ENCODE measurements around the gene COMT. TPM values are rescaled to one million over a fixed set of nuclear protein-coding genes. Genes with fewer than 3 reads are reported as not detected.

COMT gene
- total RNA-seq, 1 experiment from 2014 or later: 196 TPM

GRCh38 chr22:19909350-19910179, 32.0 kb upstream of the COMT start:
- peak overlapping the region; percentile 5 for H3K27ac Mint-ChIP-seq (ENCODE audit: low read depth, unreplicated experiment)
- BruUV-seq (replicated peaks): no TSS peak
- CTCF ChIA-PET: interaction anchor here (0.6 to 5.0 kb wide), 29 partner anchors 8 to 437 kb away, joined by 3 to 76 read pairs (median 4); no protein-coding TSS in a partner anchor
- peaks cover 20% of the 10 kb centered on the region for H3K36me3 Mint-ChIP-seq (ENCODE audit: insufficient read depth, unreplicated experiment)
- H3K27me3 Mint-ChIP-seq (ENCODE audit: insufficient read depth, unreplicated experiment): no peaks in the 10 kb centered on the region
- POLR2A ChIA-PET: interaction anchor here (0.6 to 1.3 kb wide), 4 partner anchors 17 to 179 kb away, joined by 3 to 4 read pairs (median 4); no protein-coding TSS in a partner anchor
- intact Hi-C loops (cut with micrococcal nuclease): loop anchor here (1.0 kb wide), 3 partner anchors 55 to 179 kb away; partner anchors contain the start of genes GNB1L and RTL10
- DNase-seq (ENCODE audit: unreplicated experiment): peak; percentile 75
- TF ChIP-seq CTCF (IDR thresholded peaks at IDR 0.05; ENCODE audit: unreplicated experiment): peak; percentile 73
- H3K9me3 Mint-ChIP-seq (ENCODE audit: unreplicated experiment): no peaks in the 10 kb centered on the region
- peaks cover 6% of the 10 kb centered on the region for H3K4me1 Mint-ChIP-seq (ENCODE audit: insufficient read depth, unreplicated experiment)
- H3K4me3 Mint-ChIP-seq (ENCODE audit: unreplicated experiment): no peak overlapping the region

- POLR2A ChIA-PET: interaction anchor here (0.6 to 1.3 kb wide), 4 partner anchors 17 to 179 kb away, joined by 3 to 4 read pairs (median 4); no protein-coding TSS in a partner anchor
Observed at GRCh38 chr22:19910180-19910744, 31.3 kb upstream of the COMT start.

DNA sequence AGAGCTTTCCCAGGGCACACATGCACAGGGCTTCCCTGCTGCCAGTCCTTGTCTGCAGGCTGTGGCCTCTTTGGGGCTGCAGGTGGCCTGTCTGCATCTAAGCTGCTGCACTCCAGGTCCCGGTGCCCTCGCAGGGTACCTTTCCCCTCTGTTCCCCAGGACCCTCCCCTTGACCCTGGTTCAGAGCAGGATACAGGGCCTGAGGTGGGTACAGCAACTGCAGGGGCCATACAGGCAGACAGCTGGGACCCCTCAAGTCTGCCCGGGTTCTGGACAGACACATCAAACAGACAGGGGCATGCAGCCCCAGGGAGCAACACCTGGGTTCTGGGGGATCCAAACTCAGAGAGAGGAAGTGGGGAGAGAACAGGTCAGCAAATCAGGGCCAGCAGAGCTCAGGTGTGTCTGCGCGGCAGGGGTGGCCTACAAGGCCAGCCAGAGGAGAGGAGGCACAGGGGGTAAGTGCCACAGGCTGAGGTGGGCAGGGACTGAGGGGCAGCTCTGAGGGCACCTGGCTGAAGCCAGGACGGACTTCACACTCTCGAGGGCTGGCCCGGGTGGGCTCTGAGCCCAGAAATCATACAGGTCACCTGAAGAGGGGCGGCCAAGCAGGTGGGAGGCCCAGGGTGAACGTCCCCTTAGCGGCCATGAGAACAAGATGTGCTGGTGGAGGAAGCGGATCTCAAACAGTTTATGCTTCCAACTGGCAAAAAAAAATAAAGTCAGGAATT, 29.9 kb upstream of the COMT start:
- Mint-ChIP-seq H3K4me3 (ENCODE audit: unreplicated experiment) (no peak overlapping the region), H3K27me3 (ENCODE audit: insufficient read depth, unreplicated experiment) (no peaks in the 10 kb centered on the region), H3K27ac (ENCODE audit: low read depth, unreplicated experiment) (no peak overlapping the region), H3K4me1 (ENCODE audit: insufficient read depth, unreplicated experiment) (peaks cover 6% of the 10 kb centered on the region), H3K9me3 (ENCODE audit: unreplicated experiment) (no peaks in the 10 kb centered on the region), H3K36me3 (ENCODE audit: insufficient read depth, unreplicated experiment) (peaks cover 35% of the 10 kb centered on the region)
- ChIA-PET POLR2A (no interaction called here), CTCF (interaction anchor here (0.7 to 5.0 kb wide), 8 partner anchors 9 to 367 kb away, joined by 3 to 76 read pairs (median 3); partner anchors contain the start of genes COMT and TXNRD2)
- DNase-seq (ENCODE audit: unreplicated experiment): no peak
- BruUV-seq (replicated peaks): no TSS peak
- TF ChIP-seq CTCF (IDR thresholded peaks at IDR 0.05; ENCODE audit: unreplicated experiment): no peak
- intact Hi-C loops (cut with micrococcal nuclease): no loop called here

More at GRCh38 chr22:19910180-19910744, 31.3 kb upstream of the COMT start:
- Mint-ChIP-seq H3K27ac (ENCODE audit: low read depth, unreplicated experiment) (peak overlapping the region; percentile 5), H3K36me3 (ENCODE audit: insufficient read depth, unreplicated experiment) (peaks cover 27% of the 10 kb centered on the region), H3K4me3 (ENCODE audit: unreplicated experiment) (no peak overlapping the region), H3K4me1 (ENCODE audit: insufficient read depth, unreplicated experiment) (peaks cover 6% of the 10 kb centered on the region), H3K27me3 (ENCODE audit: insufficient read depth, unreplicated experiment) (no peaks in the 10 kb centered on the region), H3K9me3 (ENCODE audit: unreplicated experiment) (no peaks in the 10 kb centered on the region)
- BruUV-seq (replicated peaks): no TSS peak
- no peak for TF ChIP-seq CTCF (IDR thresholded peaks at IDR 0.05; ENCODE audit: unreplicated experiment)
- CTCF ChIA-PET: interaction anchor here (0.6 to 5.0 kb wide), 32 partner anchors 9 to 438 kb away, joined by 3 to 76 read pairs (median 4); no protein-coding TSS in a partner anchor
- intact Hi-C loops (cut with micrococcal nuclease): loop anchor here (1.0 kb wide), 3 partner anchors 56 to 180 kb away; partner anchors contain the start of genes GNB1L and RTL10
- DNase-seq (ENCODE audit: unreplicated experiment): no peak

All from MCF 10A (cell line).